A549 treated with AZD9567 at 1 μM for 4 hours (cell line): ENCODE data around the gene PLXDC2. TPM values are rescaled to one million over a fixed set of nuclear protein-coding genes. Genes with fewer than 3 reads are reported as not detected.

ENCODE experiments used
- total RNA-seq: library from RNA; stranded (reverse); fragments of 200-300 nt; extraction: Qiagen RNA extraction; gene quantifications from 5 replicates; pipeline ENCODE4 v1.2.3, GENCODE V29; 2022; ENCODE audit not compliant: insufficient read depth

The PLXDC2 gene
- total RNA-seq = 0.01 to 0.05 TPM (median 0.02 TPM) in 4 of 5 replicates, not detected in the other

GRCh38 chr10:19816411-19817230 is at the start of gene PLXDC2:
TSS of gene PLXDC2 (plus strand) at chr10:19816432.

